SK-N-SH (cell line): ENCODE data around the gene JAG1. TPM values are rescaled to one million over a fixed set of nuclear protein-coding genes. Genes with fewer than 3 reads are reported as not detected.

Source experiments
- CTCF ChIA-PET: fragments of 300-600, 350-600 bp; formaldehyde crosslinking; extraction: SDS; loops from one replicate; lab custom pipeline; 2021; lab: Yijun Ruan, JAX
- POLR2A ChIA-PET: fragments of 350-600 bp; sonication (Branson Sonifier 250); formaldehyde crosslinking; extraction: SDS; loops from one replicate; lab custom pipeline; 2020; ENCODE audit warnings: antibody characterized with exemption, inconsistent platforms; lab: Yijun Ruan, JAX
- DNase-seq: peaks from one replicate; pipeline ENCODE4 v3.0.0; 2012
- H2AFZ ChIP-seq: fragments of 200-600 bp; sonication (generic); 2 replicates; pipeline ENCODE4 v1.8.1; 2016; ENCODE audit warnings: antibody characterized with exemption, mild to moderate bottlenecking, low read depth
- H3F3A ChIP-seq: fragments of 200-600 bp; sonication (generic); replicated peaks from 2 replicates; pipeline ENCODE3; 2016; ENCODE audit warnings: antibody characterized with exemption, mild to moderate bottlenecking; ENCODE audit not compliant: insufficient read depth
- H3K27ac ChIP-seq, 2 experiments: fragments of 200-500 bp in 1 of 2; fragments of 200-600 bp in 1 of 2; sonication (Bioruptor generic) in 1 of 2; sonication (generic), shearing (Covaris generic) in 1 of 2; 2 replicates each; pipeline versions ENCODE4 v1.5.1 to v1.6.1; 2014 to 2016; ENCODE audit warnings: low read depth in 2 of 2, inconsistent platforms in 1 of 2, low read length in 1 of 2, mild to moderate bottlenecking in 1 of 2, mixed read lengths in 1 of 2
- H3K27me3 ChIP-seq: fragments of 200-600 bp; sonication (generic), shearing (Covaris generic); 2 replicates; pipeline ENCODE4 v1.6.1; 2016; ENCODE audit warnings: mixed run types; ENCODE audit not compliant: insufficient read depth
- H3K36me3 ChIP-seq, 2 experiments: fragments of 200-500 bp in 1 of 2; fragments of 200-600 bp in 1 of 2; sonication (Bioruptor generic) in 1 of 2; sonication (generic) in 1 of 2; replicated peaks in 1 of 2; 2 replicates each; pipeline versions ENCODE3 to v1.5.1; 2014 to 2016; ENCODE audit warnings: low read length in 1 of 2, mild to moderate bottlenecking in 1 of 2; ENCODE audit not compliant: insufficient read depth in 2 of 2, control insufficient read depth in 1 of 2
- H3K4me1 ChIP-seq, 2 experiments: fragments of 200-500 bp in 1 of 2; fragments of 200-600 bp in 1 of 2; sonication (Bioruptor generic) in 1 of 2; sonication (generic), shearing (Covaris generic) in 1 of 2; 2 replicates each; pipeline versions ENCODE4 v1.5.1 to v1.6.1; 2014 to 2016; ENCODE audit warnings: low read depth in 1 of 2, low read length in 1 of 2, mixed run types in 1 of 2; ENCODE audit not compliant: insufficient read depth in 2 of 2, control insufficient read depth in 1 of 2
- H3K4me2 ChIP-seq: fragments of 200-600 bp; sonication (generic), shearing (Covaris generic); 2 replicates; pipeline ENCODE4 v1.6.1; 2017; ENCODE audit warnings: mixed run types
- H3K4me3 ChIP-seq, 2 experiments: fragments of 200-500 bp in 1 of 2; fragments of 200-600 bp in 1 of 2; sonication (Bioruptor generic) in 1 of 2; sonication (generic), shearing (Covaris generic) in 1 of 2; 2 replicates each; pipeline versions ENCODE4 v1.5.1 to v1.8.1; 2014 to 2016; ENCODE audit warnings: low read depth in 2 of 2, inconsistent platforms in 1 of 2, low read length in 1 of 2, mild to moderate bottlenecking in 1 of 2, mixed read lengths in 1 of 2, moderate library complexity in 1 of 2
- H3K79me2 ChIP-seq: fragments of 200-600 bp; sonication (generic); 2 replicates; pipeline ENCODE4 v1.8.1; 2017; ENCODE audit warnings: mild to moderate bottlenecking; ENCODE audit not compliant: insufficient read depth
- H3K9ac ChIP-seq: fragments of 200-600 bp; sonication (generic); 2 replicates; pipeline ENCODE4 v1.6.1; 2017; ENCODE audit warnings: mixed run types
- H3K9me2 ChIP-seq: fragments of 200-600 bp; sonication (generic); 2 replicates; pipeline ENCODE4 v1.6.1; 2017; ENCODE audit warnings: mixed run types
- H3K9me3 ChIP-seq: fragments of 200-600 bp; sonication (generic); 2 replicates; pipeline ENCODE4 v1.6.1; 2017; ENCODE audit warnings: mixed run types, mild to moderate bottlenecking, moderate library complexity
- H4K20me1 ChIP-seq: fragments of 200-600 bp; sonication (generic); 2 replicates; pipeline ENCODE4 v1.6.1; 2017; ENCODE audit warnings: mild to moderate bottlenecking, mixed run types; ENCODE audit not compliant: insufficient read depth
- EZH2phosphoT487 ChIP-seq: fragments of 200-600 bp; sonication (generic); IDR thresholded peaks from 2 replicates; pipeline ENCODE4 v1.6.1; 2017; ENCODE audit warnings: low read depth, mixed run types, mild to moderate bottlenecking, antibody characterized with exemption, moderate library complexity, borderline replicate concordance
- FOSL2 ChIP-seq: IDR thresholded peaks from 2 replicates; pipeline ENCODE4 v1.4.0; 2012; ENCODE audit warnings: low read depth, mild to moderate bottlenecking, moderate library complexity, borderline replicate concordance
- FOXM1 ChIP-seq: IDR thresholded peaks from 2 replicates; pipeline ENCODE4 v1.4.0; 2012; ENCODE audit warnings: low read depth, mild to moderate bottlenecking
- GATA2 ChIP-seq: sonication (generic); formaldehyde crosslinking; IDR thresholded peaks from 2 replicates; pipeline ENCODE4 v1.5.0; 2020; ENCODE audit warnings: mild to moderate bottlenecking, missing genetic modification reagents
- JUND ChIP-seq: IDR thresholded peaks from 2 replicates; pipeline ENCODE4 v1.4.0; 2012
- MEF2A ChIP-seq: IDR thresholded peaks from 2 replicates; pipeline ENCODE4 v1.4.0; 2012; ENCODE audit warnings: low read depth, borderline replicate concordance
- NFIC ChIP-seq: IDR thresholded peaks from 2 replicates; pipeline ENCODE4 v1.4.0; 2012; ENCODE audit warnings: borderline replicate concordance
- POLR2AphosphoS5 ChIP-seq: IDR thresholded peaks from 2 replicates; pipeline ENCODE4 v1.6.1; 2012; ENCODE audit warnings: low read depth, low read length
- SMC3 ChIP-seq: IDR thresholded peaks from 2 replicates; pipeline ENCODE4 v1.6.1; 2012; ENCODE audit warnings: low read depth, low read length, improper control_type of control experiment
- TAF1 ChIP-seq: IDR thresholded peaks from 2 replicates; pipeline ENCODE4 v1.6.1; 2012; ENCODE audit warnings: low read depth, mild to moderate bottlenecking, low read length, moderate library complexity, borderline replicate concordance
- WGBS: methylation state at CpG from one replicate; pipeline ENCODE4 v1.1.6; 2017; ENCODE audit warnings: low lambda C conversion rate; 5-methylcytosine and 5-hydroxymethylcytosine counted together
- polyA plus RNA-seq, 3 experiments: library from polyadenylated mRNA; depleted of rRNA; stranded (reverse); fragments of >200 nt; gene quantifications; 2 replicates each; pipeline ENCODE4 v1.2.3, GENCODE V29; 2012
- TF ChIP-seq, protein P1 (sequence below): IDR thresholded peaks from 2 replicates; pipeline ENCODE4 v1.4.0; 2012; ENCODE audit warnings: low read depth, borderline replicate concordance

The JAG1 gene
- polyA plus RNA-seq, 1 of the 3 experiments (the other 2 are of a cell fraction): 6.0 TPM

- Histone ChIP-seq H3K9me2 (no peaks in the 10 kb centered on the region), H3K9me3 (no peaks in the 10 kb centered on the region), H2AFZ (no peak overlapping the region), H3K27me3 (no peaks in the 10 kb centered on the region), H3K79me2 (no peaks in the 10 kb centered on the region), H3K4me1 (peaks cover 5 to 20% of the 10 kb centered on the region in 2 experiments; a peak in 3 of 4 replicates), H3F3A (no peaks in the 10 kb centered on the region), H3K9ac (no peak overlapping the region), H3K4me3 (no peak overlapping the region), H3K36me3 (no peaks in the 10 kb centered on the region), H3K4me2 (no peak overlapping the region), H4K20me1 (no peaks in the 10 kb centered on the region), H3K27ac (no peak overlapping the region)
- TF ChIP-seq POLR2AphosphoS5: no peak
- TF ChIP-seq MEF2A: no peak
- no peak for TF ChIP-seq SMC3
- TF ChIP-seq, protein P1, sequence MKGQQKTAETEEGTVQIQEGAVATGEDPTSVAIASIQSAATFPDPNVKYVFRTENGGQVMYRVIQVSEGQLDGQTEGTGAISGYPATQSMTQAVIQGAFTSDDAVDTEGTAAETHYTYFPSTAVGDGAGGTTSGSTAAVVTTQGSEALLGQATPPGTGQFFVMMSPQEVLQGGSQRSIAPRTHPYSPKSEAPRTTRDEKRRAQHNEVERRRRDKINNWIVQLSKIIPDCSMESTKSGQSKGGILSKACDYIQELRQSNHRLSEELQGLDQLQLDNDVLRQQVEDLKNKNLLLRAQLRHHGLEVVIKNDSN: no peak
- TF ChIP-seq EZH2phosphoT487: no peak
- TF ChIP-seq JUND: no peak
- no peak for TF ChIP-seq FOXM1
- ChIA-PET POLR2A (no interaction called here), CTCF (no interaction called here)
- no peak for DNase-seq
- 91% methylated on average over 3 of the region's 3 CpGs for WGBS
Observed at GRCh38 chr20:10709916-10710315, 36.1 kb upstream of the JAG1 start.

DNA sequence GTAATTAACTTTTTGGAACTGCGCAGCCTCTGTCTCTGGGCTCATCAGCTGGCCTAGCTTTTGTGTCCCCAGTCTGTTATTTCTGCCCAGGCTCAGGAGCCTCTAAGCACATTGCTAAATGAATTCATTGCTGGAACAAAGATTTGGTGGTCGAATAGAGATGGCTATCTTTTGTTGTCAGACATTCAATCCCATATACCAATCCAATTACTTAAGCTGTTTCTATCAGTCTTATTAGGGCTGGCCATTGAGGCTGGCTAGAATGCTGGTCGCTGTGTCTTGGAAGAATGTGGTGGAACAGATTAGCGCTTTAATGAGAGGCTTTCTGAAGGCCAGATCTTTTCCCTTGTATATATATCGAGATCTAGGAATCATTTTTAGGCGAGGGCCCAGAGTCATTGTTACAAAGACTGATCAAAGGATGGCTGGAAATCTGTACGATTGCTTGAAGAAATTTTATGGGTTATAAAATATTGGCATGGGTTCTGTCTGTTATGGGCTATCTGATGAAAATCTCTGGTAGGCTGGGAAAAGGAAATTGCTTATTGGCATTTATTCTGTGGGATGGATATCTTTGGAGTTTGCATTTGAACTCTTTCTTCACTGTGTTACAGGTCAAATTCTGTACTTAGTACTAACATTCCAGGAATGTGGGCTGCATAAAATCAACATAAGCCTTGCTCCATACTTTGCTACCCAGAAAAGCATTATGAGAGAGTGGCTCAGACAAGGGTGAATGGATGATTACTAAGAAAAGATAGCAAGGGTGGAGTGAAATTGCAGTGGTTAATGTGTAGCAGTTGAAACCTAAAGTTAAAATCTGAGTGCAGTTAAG lies 34.8 kb upstream of the JAG1 start:
- peaks cover 5 to 10% of the 10 kb centered on the region in 2 experiments; a peak in 2 of 4 replicates for H3K4me1 ChIP-seq
- no peak for DNase-seq
- ChIA-PET CTCF (no interaction called here), POLR2A (no interaction called here)
- no peak overlapping the region for H3K4me3 ChIP-seq
- H3K9me3 ChIP-seq: no peaks in the 10 kb centered on the region
- H3K9ac ChIP-seq: no peak overlapping the region
- H4K20me1 ChIP-seq: no peaks in the 10 kb centered on the region
- H3K9me2 ChIP-seq: no peaks in the 10 kb centered on the region
- peak overlapping the region in 1 of 2 experiments; percentile 19; a peak in 1 of 4 replicates for H3K27ac ChIP-seq
- peak overlapping the region; percentile 26; the same call in 1 of the 2 replicates for H2AFZ ChIP-seq
- H3K36me3 ChIP-seq: no peaks in the 10 kb centered on the region
- no peaks in the 10 kb centered on the region for H3K27me3 ChIP-seq
- no peaks in the 10 kb centered on the region for H3K79me2 ChIP-seq
- H3F3A ChIP-seq: no peaks in the 10 kb centered on the region
- 70% methylated on average over 7 of the region's 7 CpGs for WGBS
- no peak overlapping the region; the same call in 1 of the 2 replicates for H3K4me2 ChIP-seq
- no peak for TF ChIP-seq GATA2 (CRISPR knock-in tag)
- TF ChIP-seq FOSL2: no peak
- no peak for TF ChIP-seq EZH2phosphoT487
- no peak for TF ChIP-seq SMC3
- no peak for TF ChIP-seq NFIC
- no peak for TF ChIP-seq TAF1
- no peak for TF ChIP-seq JUND
